Measurements from ENCODE around the gene AGO1.

Gene AGO1

DNA sequence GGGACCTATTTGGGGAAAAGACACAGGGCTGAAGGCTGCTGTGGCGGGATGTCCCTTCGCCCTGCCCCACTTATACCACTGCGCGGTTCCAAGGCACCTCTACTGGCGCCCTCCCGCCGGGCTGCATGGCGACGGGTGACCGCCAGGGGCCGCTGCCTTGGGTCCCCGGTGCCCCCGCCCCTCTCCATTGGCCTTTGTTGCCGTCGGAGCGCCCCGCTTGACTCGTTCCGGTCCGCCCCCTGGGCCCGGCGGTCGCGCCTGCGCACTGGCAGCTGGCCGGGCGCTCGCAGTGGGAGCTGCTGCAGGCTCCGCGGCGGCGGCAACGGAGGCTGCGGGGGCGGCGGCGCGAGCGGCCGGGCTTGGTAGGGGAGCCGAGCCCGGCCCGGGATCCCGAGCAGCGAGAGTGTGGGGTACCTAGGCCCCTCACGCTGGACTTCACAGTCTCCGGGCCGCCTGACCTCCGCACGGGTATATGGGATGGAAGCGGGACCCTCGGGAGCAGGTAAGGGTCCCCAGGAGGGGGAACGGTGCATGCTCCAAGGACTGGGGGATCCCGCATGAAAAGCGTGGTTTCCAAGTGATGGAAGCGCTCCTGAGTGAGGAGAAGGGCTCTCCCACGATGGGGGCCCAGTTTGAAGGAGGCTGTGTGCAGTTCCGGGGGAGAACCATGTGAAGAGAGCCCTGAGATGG lies at the start of gene AGO1:
Gene AGO1, plus strand, starts transcription at position 265 of the 690 bp plus-strand sequence. Its CDS starts 213 bp downstream, at position 478.
- peak; percentile 96 for DNase-seq (ENCODE audit: low read depth)

DNA sequence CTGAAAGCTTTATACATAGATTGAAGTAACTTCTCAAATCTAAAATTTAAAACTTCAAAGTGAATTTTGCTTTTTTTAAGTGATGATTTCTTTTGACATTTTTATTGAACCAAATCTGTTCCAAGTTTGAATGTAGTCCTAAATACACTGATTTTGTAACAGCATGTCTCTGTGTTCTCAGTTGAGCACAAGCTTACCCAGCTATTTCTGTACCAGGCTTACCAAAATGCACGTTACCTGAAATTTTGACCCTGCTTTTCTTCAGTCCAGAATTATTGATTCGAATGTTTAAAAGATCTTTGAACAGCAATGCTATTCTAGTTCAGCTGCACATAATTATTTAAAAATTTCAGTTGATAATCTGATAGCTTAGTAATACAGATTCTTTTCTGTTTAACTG lies 49.6 kb upstream of the AGO1 start:
- no peak for DNase-seq (ENCODE audit: low read depth)

GRCh38 chr1:35834218-35834617 lies 48.8 kb upstream of the AGO1 start:
- no peak for DNase-seq (ENCODE audit: low read depth)

GRCh38 chr1:35835398-35835797 lies 47.6 kb upstream of the AGO1 start:
- DNase-seq (ENCODE audit: low read depth), result no peak

GRCh38 chr1:35836734-35837133 lies 46.3 kb upstream of the AGO1 start:
- DNase-seq (ENCODE audit: low read depth), result no peak

GRCh38 chr1:35838693-35839245 lies 44.2 kb upstream of the AGO1 start:
- no peak for DNase-seq (ENCODE audit: low read depth)

GRCh38 chr1:35844826-35845225 lies 38.2 kb upstream of the AGO1 start:
- DNase-seq (ENCODE audit: low read depth), result no peak

DNA sequence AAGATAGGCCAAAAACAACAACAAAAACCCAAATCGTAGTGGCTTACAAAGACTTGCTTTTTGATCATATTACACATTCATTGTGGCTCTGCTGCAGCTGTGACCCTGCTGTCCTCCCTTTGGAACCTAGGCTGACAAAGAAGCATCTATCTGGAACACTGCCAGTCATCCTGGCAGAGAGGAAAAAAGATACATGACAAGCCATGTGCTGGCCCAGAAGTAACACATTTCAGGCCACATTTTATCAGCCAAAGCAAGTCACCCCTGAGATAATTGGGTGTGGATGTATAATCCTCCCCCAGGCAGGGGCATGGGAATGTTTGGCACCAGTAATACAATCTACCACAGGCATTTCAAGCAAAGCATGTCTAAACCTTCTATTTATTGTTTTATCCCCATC lies 37.2 kb upstream of the AGO1 start:
- DNase-seq (ENCODE audit: low read depth), result no peak

DNA sequence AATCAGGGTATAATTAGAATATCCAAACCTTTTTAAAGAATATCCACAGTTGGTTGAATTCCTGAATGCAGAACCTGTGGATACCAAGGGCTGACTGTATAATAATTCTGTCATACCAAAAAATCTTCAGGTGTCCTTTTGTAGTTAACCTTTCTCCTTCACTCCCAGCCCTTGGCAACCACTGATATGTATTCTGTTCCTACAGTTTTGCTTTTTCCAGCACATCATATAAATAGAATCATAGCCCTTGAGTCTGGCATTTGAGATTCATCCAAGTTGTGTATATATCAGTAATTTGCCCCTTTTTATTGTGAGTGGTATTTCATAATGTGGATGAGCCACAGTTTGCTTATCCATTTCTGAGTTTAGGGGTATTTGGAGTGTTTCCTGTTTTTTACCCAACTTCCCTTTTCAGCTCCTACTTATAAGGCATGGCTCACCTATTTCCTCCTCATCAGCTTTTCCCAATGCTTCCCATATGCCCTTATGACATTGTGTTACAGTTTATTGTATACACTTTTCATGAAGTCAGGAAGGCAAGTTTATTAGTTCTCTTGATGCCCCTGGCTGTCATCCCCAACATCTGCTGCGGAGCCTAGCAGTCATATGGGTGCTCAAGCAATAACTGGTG lies 35.0 kb upstream of the AGO1 start:
- DNase-seq (ENCODE audit: low read depth), result no peak

- DNase-seq (ENCODE audit: low read depth), result no peak
These were observed 33.0 kb upstream of the AGO1 start for GRCh38 chr1:35850051-35850450.

DNA sequence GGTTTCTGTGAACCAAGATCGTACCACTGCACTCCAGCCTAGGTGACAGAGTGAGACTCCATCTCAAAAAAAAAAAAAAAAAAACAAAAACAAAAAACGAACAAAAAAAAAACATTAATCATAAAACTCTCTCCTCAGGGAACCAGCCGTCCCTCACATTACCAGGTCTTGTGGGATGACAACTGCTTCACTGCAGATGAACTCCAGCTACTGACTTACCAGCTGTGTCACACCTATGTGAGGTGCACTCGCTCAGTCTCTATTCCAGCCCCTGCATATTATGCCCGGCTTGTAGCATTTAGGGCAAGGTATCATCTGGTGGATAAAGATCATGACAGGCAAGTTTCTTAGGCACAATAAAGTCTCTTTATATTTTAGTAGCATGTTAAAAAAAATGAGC lies 32.3 kb upstream of the AGO1 start:
- no peak for DNase-seq (ENCODE audit: low read depth)

DNA sequence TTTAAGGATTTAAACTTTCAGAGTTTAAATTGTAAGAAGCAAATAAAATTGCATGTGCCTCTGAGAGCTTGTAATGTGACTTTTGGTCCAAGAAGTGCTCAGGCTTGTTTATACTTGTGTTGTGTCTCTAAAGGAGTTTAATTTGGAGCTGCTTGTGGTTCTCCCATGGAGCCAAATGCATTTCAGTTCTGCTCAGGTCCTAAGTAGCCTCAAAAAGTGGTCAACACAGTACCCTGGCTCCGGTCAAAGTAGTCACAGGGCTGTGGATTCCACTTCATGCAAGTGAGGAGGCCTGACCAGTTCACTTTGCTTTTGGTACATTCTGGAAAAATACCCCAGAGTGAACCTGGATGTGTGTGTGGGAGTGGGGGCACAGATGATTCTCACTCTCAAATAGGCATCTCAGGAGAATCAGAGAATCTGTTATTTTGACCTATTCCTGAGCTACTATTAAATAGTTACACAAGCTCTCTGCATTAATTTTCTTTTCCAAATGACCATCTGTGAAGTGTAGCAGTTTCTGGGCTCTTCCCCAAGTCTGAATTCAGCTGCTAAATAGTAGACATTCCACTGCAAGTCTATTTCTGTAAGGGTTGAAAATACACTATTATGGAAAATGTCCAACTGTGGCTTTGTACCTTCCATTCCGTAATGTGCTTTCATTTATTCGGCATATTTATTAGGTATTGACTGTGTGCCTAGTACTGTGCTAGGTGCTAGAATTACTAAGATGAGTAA lies 31.7 kb upstream of the AGO1 start:
- no peak for DNase-seq (ENCODE audit: low read depth)

DNA sequence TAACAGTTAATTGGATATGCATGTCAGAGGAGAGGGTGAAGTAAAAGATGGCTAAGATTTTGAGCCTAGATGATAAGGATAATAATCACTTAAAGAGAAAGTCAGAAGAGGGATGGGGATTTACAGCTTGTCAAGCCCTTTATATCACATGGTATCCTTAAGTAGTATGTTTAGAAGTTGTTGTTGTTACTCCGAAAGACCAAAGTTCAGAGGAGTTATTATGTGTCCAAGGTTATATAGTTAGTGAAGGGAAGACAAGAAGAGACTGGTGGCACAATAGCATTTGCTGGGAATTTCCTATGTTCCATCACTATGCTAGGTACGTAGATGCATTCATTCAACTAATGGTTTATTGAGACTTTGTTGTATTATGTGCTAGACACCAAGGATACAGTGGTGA lies 30.8 kb upstream of the AGO1 start:
- DNase-seq (ENCODE audit: low read depth), result no peak

GRCh38 chr1:35854989-35855700 lies 27.9 kb upstream of the AGO1 start:
- DNase-seq (ENCODE audit: low read depth), result no peak

GRCh38 chr1:35856964-35857363 lies 26.0 kb upstream of the AGO1 start:
- no peak for DNase-seq (ENCODE audit: low read depth)

DNA sequence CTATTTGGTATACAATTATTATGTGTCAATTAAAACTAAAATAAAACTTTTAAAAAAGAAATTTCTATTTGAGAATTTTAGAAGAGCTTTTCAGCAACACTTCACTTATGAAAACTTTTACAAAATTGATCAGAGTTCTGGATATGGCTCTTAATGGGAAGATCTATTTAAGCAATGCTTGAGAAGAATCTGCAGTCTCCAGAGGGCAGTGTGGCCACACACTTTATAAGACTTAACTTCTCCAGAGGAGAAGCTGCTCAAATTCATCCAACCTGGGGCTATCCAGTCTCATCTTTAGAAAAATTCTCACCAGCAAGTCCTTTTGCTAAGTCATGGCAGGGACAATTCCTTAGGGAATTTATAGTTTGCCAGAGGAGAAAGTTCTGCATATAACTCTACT lies 25.2 kb upstream of the AGO1 start:
- DNase-seq (ENCODE audit: low read depth), result no peak

GRCh38 chr1:35860696-35861095 lies 22.3 kb upstream of the AGO1 start:
- no peak for DNase-seq (ENCODE audit: low read depth)

DNA sequence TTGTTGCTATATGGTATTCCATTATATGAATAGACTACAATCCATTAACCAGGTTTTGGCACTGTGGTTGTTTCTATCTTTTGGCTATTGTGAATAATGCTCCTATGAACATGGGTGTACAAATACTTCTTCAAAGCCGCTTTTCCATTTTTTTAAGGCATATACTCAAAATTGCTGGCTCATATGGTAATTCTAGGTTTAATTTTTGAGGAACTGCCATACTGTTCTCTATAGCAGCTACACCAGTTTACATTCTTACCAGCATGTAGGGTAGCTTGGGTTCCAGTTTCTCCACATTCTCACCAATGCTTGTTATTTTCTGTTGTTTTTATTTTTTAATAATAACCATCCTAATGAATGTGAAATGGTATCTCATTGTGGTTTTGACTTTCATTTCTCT lies 19.9 kb upstream of the AGO1 start:
- no peak for DNase-seq (ENCODE audit: low read depth)

DNA sequence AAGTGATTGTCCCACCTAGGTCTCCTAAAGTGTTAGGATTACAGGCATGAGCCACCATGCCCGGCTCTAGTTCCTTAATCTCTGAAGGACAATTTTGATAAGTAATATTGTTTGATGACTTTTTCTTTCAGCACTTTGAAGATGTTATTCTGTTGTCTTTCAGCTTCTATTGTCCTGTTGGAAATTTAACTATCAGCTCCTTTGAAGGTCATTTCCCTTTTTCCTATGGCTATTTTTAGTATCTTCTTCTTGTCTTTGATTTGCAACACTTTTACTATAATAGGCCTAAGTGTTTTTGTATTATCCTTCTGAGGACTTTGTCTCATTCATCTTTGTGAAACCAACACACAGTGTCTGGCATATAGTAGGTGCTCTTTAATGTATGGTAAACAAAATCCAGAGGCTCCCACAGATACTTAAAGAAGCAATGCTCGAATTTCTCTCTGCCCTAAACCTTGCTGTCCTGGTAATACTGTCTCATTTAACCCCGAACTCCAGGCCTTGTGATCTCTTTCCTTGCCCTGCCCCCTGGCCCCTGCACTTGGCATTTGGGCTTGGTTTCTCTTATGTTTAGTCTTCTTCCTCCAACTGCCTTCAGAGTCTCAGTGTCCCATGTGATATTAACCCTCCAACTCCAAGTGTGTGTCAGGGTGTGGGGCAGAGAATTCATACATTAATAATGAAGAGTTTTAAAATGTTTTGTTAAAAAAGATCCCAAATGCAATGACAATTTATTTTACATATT lies 19.0 kb upstream of the AGO1 start:
- no peak for DNase-seq (ENCODE audit: low read depth)

- DNase-seq (ENCODE audit: low read depth), result no peak
These were observed 18.2 kb upstream of the AGO1 start for GRCh38 chr1:35864813-35865212.

DNA sequence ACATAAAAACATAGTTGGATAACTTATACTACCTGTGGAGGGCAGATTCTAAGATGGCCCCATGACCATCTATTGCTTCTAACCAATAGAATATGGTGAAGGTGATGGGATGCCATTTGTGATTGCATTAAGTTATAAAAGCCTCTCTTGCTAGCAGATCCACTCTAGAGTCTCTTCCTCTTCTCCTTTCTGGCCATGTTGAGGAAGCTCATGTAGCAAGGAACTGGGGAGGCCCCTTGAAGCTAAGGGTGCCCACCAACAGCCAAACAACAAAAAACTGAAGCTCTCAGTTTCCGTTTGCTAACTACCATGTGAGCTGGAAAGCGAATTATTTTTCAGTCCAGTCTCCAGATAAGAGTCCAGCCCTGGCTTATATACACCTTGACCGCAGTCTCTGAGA lies 16.0 kb upstream of the AGO1 start:
- no peak for DNase-seq (ENCODE audit: low read depth)

Data from stimulated activated CD8-positive, alpha-beta memory T cell treated with anti-CD3 and anti-CD28 coated beads, Interleukin-15, amount 100 ng/mL, for 24 hours (primary cell).